ENCODE measurements around the gene NOB1.

NOB1 gene

DNA sequence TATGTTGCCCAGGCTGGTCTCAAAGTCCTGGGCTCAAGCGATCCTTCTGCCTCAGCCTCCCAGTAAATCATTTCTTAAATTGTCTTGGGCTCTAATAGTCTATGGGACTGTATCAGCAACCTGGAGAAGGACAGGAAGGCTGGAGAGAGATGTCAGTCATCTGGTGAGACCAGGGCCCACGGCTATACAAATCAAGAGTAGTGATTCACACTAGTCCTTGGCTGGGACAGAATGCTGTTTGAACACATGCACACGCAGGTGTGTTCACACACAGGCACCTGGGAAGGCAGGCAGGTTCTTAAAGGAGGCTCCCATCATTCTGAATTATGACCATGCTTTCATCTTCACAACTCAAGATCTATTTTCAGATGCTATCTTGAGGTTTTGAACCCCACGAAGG is 42.4 kb downstream of the NOB1 start:
- no peak for DNase-seq (ENCODE audit: low spot score)
- TF ChIP-seq, protein P1, sequence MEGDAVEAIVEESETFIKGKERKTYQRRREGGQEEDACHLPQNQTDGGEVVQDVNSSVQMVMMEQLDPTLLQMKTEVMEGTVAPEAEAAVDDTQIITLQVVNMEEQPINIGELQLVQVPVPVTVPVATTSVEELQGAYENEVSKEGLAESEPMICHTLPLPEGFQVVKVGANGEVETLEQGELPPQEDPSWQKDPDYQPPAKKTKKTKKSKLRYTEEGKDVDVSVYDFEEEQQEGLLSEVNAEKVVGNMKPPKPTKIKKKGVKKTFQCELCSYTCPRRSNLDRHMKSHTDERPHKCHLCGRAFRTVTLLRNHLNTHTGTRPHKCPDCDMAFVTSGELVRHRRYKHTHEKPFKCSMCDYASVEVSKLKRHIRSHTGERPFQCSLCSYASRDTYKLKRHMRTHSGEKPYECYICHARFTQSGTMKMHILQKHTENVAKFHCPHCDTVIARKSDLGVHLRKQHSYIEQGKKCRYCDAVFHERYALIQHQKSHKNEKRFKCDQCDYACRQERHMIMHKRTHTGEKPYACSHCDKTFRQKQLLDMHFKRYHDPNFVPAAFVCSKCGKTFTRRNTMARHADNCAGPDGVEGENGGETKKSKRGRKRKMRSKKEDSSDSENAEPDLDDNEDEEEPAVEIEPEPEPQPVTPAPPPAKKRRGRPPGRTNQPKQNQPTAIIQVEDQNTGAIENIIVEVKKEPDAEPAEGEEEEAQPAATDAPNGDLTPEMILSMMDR (IDR thresholded peaks at IDR 0.05; ENCODE audit: extremely low read depth, missing control alignments): no peak

DNA sequence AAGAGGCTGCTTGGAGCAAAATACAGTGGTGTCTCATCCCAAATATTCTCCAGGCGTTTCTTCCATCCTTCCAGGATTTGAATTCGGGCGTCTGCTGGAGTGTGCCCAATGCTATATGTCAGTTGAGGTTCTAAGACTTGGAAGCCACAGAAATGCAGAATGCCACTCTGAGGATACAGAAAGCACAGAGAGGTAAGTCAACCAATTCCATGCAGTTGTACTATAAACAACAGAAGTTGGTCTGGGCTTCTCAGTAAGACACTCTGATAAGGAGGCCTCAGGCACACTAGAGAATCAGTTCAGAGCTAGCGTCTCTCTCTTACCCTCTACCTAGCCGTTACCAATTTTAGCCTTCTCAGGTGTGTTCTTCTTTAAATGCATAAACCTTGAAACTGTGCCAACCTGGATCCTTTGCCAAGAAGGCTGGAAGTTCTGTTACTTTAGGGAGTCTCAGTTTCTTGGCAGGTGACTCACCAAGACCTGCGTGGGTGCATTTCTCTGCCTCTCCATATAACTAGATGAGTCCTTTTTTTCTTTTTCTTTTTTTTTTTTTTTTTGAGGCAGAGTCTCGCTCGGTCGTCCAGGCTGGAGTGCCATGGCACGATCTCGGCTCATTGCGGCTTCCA is 43.5 kb downstream of the NOB1 start:
- TF ChIP-seq, protein P1 (IDR thresholded peaks at IDR 0.05; ENCODE audit: extremely low read depth, missing control alignments): no peak
- no peak for DNase-seq (ENCODE audit: low spot score)

DNA sequence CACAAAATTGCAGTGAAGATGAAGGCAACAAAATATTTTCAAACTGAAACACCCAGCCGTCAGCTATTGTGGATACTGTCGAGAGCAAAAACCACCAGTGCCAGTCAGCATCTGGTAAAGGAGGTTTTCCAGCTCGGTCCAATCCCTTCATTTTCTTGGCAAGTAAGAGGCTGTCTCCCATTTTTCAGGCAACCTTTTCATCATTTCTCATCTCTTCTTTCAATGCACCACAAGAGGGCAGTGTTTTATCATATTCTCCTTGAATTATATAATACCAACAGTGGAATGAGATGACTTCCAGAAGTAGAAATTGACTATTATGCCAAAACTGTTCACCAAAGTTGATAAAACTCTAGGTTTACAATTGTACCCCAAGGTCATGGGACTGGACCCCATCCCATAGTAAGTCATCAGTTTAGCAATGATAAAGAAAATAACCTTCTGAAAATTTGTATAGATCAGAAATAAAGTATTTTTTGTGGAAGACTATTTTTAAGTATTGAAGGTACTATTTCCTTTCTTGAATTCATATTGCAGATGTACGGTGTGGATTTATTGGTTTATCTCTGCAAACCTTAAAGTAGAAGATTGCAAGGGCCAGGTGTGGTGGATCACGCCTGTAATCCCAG is 45.2 kb downstream of the NOB1 start:
- DNase-seq (ENCODE audit: low spot score): peak; percentile 50

DNA sequence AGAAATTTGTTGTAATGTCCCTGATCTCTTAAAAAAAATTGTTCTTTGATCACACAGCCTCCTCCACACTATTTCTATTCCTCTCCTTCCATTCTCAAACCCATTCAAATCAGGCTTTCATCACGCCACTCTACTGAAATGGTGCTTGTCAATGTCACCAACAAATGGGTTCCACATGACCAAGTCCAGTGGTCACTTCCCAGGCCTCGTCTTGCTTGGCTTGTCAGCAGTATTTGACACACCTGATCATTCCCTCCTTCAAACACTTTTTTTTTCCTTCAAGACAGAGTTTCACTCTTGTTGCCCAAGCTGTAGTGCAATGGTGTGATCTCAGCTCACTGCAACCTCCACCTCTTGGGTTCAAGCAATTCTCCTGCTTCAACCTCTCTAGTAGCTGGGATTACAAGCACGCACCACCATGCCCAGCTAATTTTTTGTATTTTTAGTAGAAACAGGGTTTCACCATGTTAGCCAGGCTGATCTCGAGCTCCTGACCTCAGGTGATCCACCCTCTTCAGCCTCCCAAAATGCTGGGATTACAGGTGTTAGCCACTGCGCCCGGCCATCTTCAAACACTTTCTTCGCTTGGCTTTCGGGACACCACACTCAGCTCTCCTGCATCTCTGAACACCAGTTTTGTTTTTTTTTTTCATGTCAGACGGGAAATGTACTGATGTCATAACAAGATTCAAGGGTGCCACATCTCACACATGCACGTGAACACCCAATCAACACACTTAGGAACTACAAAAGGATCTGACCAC is 46.6 kb downstream of the NOB1 start:
- TF ChIP-seq, protein P1 (IDR thresholded peaks at IDR 0.05; ENCODE audit: extremely low read depth, missing control alignments): no peak
- DNase-seq (ENCODE audit: low spot score): no peak

More for the DNA sequence above, 45.2 kb downstream of the NOB1 start:
- TF ChIP-seq, protein P1 (IDR thresholded peaks at IDR 0.05; ENCODE audit: extremely low read depth, missing control alignments): peak; percentile 32

DNA sequence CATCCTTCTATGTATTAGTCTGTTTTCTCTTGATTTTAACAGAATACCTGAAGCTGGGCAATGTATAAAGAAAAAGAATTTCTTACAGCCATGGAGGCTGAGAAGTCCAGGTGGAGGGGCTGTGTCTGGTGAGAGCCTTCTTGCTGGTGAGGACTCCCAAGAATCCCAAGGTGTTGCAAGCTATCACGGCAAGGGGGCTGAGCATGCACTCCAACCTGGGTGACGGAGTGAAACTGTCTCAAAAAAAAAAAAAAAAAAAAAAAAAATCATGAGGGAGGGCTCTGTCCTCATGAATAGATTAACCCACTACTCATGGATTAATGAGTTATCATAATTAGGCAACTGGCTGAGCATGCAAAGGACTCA is 47.8 kb downstream of the NOB1 start:
- no peak for DNase-seq (ENCODE audit: low spot score)
- TF ChIP-seq, protein P1 (IDR thresholded peaks at IDR 0.05; ENCODE audit: extremely low read depth, missing control alignments): no peak

DNA sequence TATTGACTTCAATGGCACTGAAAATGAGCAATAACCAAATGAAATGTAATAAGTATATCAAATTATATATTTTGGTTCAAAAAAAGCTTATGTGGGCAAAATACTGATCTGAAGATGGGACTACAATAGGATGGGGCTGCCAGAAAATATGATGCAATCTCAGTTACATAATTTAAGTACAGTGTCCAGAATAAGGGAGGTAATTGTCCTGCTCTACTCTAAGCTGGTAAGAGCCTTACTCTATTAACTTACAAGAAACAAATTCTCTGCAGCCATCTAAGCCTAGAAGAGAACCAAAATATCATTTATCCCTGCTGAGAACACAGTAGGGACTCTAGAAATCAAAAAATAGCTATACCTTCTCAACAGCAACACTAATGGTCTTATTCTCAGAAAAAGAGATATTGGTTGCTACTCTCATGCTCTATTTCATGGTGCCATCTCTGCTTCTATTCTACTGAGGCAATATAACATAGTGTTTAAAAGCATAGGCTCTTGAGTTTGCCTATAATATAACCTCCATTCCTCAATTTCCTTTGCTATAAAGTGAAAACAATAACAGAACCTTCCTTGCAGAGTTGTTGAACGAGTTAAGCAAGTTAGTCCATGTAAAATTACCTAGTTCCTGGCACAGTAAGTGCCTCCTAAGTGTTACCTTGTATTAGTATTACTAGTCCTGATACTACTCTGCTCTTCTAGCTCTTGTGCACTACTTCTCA is 48.3 kb downstream of the NOB1 start:
- TF ChIP-seq, protein P1 (IDR thresholded peaks at IDR 0.05; ENCODE audit: extremely low read depth, missing control alignments): no peak
- DNase-seq (ENCODE audit: low spot score): no peak
